Prostate gland (tissue), 2 donors: Measurements from ENCODE around the gene MANBA.

Experiments
- POLR2A ChIP-seq: fragments of 450-650 bp; IDR thresholded peaks from one replicate; pipeline ENCODE4 v1.6.1; 2016; ENCODE audit warnings: antibody characterized with exemption, mild to moderate bottlenecking
- POLR2AphosphoS5 ChIP-seq: sonication (generic); formaldehyde crosslinking; IDR thresholded peaks from one replicate; pipeline ENCODE4 v1.6.1; 2017; ENCODE audit warnings: antibody characterized with exemption
- TF ChIP-seq, protein P1 (sequence below), 4 experiments: fragments of 200-600 bp in 2 of 4; fragments of 450-650 bp in 2 of 4; sonication (generic) in 2 of 4; IDR thresholded peaks; 1 replicate in 3 of 4; 2 replicates in 1 of 4; pipeline ENCODE4 v1.5.1; 2016 to 2019; ENCODE audit warnings: antibody characterized with exemption in 4 of 4, mild to moderate bottlenecking in 2 of 4, moderate library complexity in 2 of 4

DNA sequence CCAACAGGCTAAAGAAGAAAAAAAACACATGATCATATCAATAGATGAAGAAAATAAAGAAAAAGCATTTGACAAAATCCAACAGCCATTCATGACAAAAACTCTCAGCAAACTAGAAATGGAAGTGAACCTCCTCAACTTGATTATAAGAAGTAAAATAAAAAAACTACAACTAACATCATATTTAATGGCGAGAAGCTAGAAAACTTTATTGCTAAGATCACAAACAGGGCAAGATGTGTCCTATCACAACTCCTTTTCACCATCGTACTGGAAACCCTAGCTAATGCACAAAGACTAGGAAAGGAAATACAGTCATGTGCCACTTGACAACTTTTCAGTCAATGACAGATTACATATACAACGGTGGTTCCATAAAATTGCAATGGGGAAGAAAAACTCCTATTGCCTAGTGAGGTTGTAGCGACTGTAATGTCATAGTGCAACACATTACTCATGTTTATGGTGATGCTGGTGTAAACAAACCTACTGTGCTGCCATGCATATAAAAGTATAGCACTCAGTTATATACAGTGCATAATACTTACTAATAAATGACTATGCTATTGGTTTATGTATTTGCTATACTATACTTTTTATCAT is 12.1 kb upstream of the MANBA start:
- TF ChIP-seq, protein P1, sequence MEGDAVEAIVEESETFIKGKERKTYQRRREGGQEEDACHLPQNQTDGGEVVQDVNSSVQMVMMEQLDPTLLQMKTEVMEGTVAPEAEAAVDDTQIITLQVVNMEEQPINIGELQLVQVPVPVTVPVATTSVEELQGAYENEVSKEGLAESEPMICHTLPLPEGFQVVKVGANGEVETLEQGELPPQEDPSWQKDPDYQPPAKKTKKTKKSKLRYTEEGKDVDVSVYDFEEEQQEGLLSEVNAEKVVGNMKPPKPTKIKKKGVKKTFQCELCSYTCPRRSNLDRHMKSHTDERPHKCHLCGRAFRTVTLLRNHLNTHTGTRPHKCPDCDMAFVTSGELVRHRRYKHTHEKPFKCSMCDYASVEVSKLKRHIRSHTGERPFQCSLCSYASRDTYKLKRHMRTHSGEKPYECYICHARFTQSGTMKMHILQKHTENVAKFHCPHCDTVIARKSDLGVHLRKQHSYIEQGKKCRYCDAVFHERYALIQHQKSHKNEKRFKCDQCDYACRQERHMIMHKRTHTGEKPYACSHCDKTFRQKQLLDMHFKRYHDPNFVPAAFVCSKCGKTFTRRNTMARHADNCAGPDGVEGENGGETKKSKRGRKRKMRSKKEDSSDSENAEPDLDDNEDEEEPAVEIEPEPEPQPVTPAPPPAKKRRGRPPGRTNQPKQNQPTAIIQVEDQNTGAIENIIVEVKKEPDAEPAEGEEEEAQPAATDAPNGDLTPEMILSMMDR (IDR thresholded peaks at IDR 0.05), result no peak
- TF ChIP-seq POLR2A (no peak), POLR2AphosphoS5 (no peak)
